Smooth muscle cell (in vitro differentiated cells): ENCODE measurements around the gene PNN. TPM values are rescaled to one million over a fixed set of nuclear protein-coding genes. Genes with fewer than 3 reads are reported as not detected.

Experiments
- DNase-seq: peaks from one replicate; lab custom pipeline; 2025; ENCODE audit not compliant: unreplicated experiment; lab: John Stamatoyannopoulos, UW
- H2AFZ ChIP-seq: fragments of 200-600 bp; sonication (generic); 2 replicates; pipeline ENCODE4 v1.6.0; 2016; ENCODE audit warnings: antibody characterized with exemption, low read depth, mild to moderate bottlenecking
- H3F3A ChIP-seq: fragments of 200-600 bp; sonication (generic); 2 replicates; pipeline ENCODE4 v1.6.0; 2017; ENCODE audit warnings: antibody characterized with exemption, low read depth
- H3K27ac ChIP-seq: fragments of 200-600 bp; sonication (generic); 2 replicates; pipeline ENCODE4 v1.5.1; 2016; ENCODE audit warnings: low read depth, mild to moderate bottlenecking
- H3K27me3 ChIP-seq: fragments of 200-600 bp; sonication (generic); 2 replicates; pipeline ENCODE4 v1.6.1; 2016; ENCODE audit warnings: low read depth, mild to moderate bottlenecking
- H3K36me3 ChIP-seq: fragments of 200-600 bp; sonication (generic); 2 replicates; pipeline ENCODE4 v1.5.1; 2016; ENCODE audit warnings: low read depth
- H3K4me1 ChIP-seq: fragments of 200-600 bp; sonication (generic); 2 replicates; pipeline ENCODE4 v1.5.1; 2016; ENCODE audit warnings: low read depth
- H3K4me2 ChIP-seq: fragments of 200-600 bp; sonication (generic); 2 replicates; pipeline ENCODE4 v1.6.0; 2016; ENCODE audit warnings: mild to moderate bottlenecking
- H3K4me3 ChIP-seq: fragments of 200-600 bp; sonication (generic); 2 replicates; pipeline ENCODE4 v1.5.1; 2016; ENCODE audit warnings: mild to moderate bottlenecking
- H3K79me2 ChIP-seq: fragments of 200-600 bp; sonication (generic); 2 replicates; pipeline ENCODE4 v1.6.0; 2016; ENCODE audit warnings: low read depth, mild to moderate bottlenecking
- H3K9ac ChIP-seq: fragments of 200-600 bp; sonication (generic); 2 replicates; pipeline ENCODE4 v1.6.0; 2016; ENCODE audit warnings: low read depth
- H3K9me3 ChIP-seq: fragments of 200-600 bp; sonication (generic); replicated peaks from 2 replicates; pipeline ENCODE4 v1.5.1; 2016; ENCODE audit warnings: low read depth
- H4K20me1 ChIP-seq: fragments of 200-600 bp; sonication (generic); 2 replicates; pipeline ENCODE4 v1.6.0; 2016; ENCODE audit warnings: low read depth
- CTCF ChIP-seq: fragments of 200-600 bp; sonication (generic); IDR thresholded peaks from 2 replicates; pipeline ENCODE4 v1.5.1; 2017; ENCODE audit warnings: borderline replicate concordance, mild to moderate bottlenecking, antibody characterized with exemption; ENCODE audit not compliant: insufficient read depth, poor library complexity, severe bottlenecking
- WGBS: methylation state at CpG from one replicate; pipeline ENCODE4 v1.1.7; 2016; ENCODE audit warnings: low lambda C conversion rate; 5-methylcytosine and 5-hydroxymethylcytosine counted together
- polyA plus RNA-seq: library from polyadenylated mRNA; unstranded; fragments of >200 nt; fragmentation: Nextera tagmentation; extraction: Ambion mirVana; gene quantifications from 2 replicates; pipeline ENCODE4 v1.2.1, GENCODE V29; 2016
- total RNA-seq: library from RNA; depleted of rRNA; stranded (reverse); fragments of >200 nt; gene quantifications from 2 replicates; pipeline ENCODE4 v1.2.3, GENCODE V29; 2014

PNN gene
- total and polyA plus RNA-seq, 2 experiments from 2014 or later = 26.0 to 30.7 TPM

GRCh38 chr14:39169541-39169900 lies 5.5 kb upstream of the PNN start:
- 4% methylated on average over 7 of the region's 7 CpGs for WGBS
- Histone ChIP-seq H3K9me3 (no peaks in the 10 kb centered on the region), H3K4me1 (peaks cover 20% of the 10 kb centered on the region), H3K9ac (peak overlapping the region; percentile 89), H2AFZ (peak overlapping the region; percentile 98), H3K36me3 (no peaks in the 10 kb centered on the region), H4K20me1 (no peaks in the 10 kb centered on the region), H3K4me2 (peak overlapping the region; percentile 100), H3K27ac (peak overlapping the region; percentile 90), H3K4me3 (peak overlapping the region; percentile 86), H3K27me3 (no peaks in the 10 kb centered on the region), H3F3A (peaks cover 7% of the 10 kb centered on the region), H3K79me2 (peaks cover 48% of the 10 kb centered on the region)
- DNase-seq = no peak
- TF ChIP-seq CTCF = no peak

- DNase-seq = no peak
- Histone ChIP-seq H4K20me1 (peaks cover 27% of the 10 kb centered on the region), H3K27ac (no peak overlapping the region), H3F3A (peaks cover 15% of the 10 kb centered on the region), H3K4me3 (no peak overlapping the region), H3K9ac (no peak overlapping the region), H3K36me3 (peaks cover 17% of the 10 kb centered on the region), H3K27me3 (no peaks in the 10 kb centered on the region), H3K4me2 (no peak overlapping the region), H2AFZ (no peak overlapping the region), H3K79me2 (peaks cover 48% of the 10 kb centered on the region), H3K9me3 (no peaks in the 10 kb centered on the region), H3K4me1 (peaks cover 34% of the 10 kb centered on the region)
- no peak for TF ChIP-seq CTCF
- WGBS = 93% methylated on average over 3 of the region's 3 CpGs
Observed at GRCh38 chr14:39173198-39173597, 1.9 kb upstream of the PNN start.

GRCh38 chr14:39175445-39176262 lies 600 bp downstream of the PNN start:
- Histone ChIP-seq H3K27me3 (no peaks in the 10 kb centered on the region), H3F3A (peaks cover 27% of the 10 kb centered on the region), H2AFZ (peak overlapping the region; percentile 37), H3K9me3 (no peaks in the 10 kb centered on the region), H3K4me3 (peak overlapping the region; percentile 99), H3K4me1 (peaks cover 21% of the 10 kb centered on the region), H3K27ac (peak overlapping the region; percentile 89), H3K79me2 (peaks cover 53% of the 10 kb centered on the region), H3K4me2 (peak overlapping the region; percentile 98), H3K36me3 (peaks cover 37% of the 10 kb centered on the region), H4K20me1 (peaks cover 48% of the 10 kb centered on the region), H3K9ac (peak overlapping the region; percentile 98)
- under 1% methylated on average over 26 of the region's 36 CpGs for WGBS
- DNase-seq = no peak
- no peak for TF ChIP-seq CTCF
